GM18511 (cell line): Measurements from ENCODE around the gene SYNJ1.
A peak's percentile ranks its signal among the peaks of the same experiment; 100 is the strongest.
"Not testable (repeated sequence)": the region's sequence is repeated elsewhere in the genome, so short reads cannot be mapped to it uniquely, and the experiment has no call there.

ENCODE experiments used
- ATAC-seq: cut with Tn5 transposase; IDR thresholded peaks from one replicate; pipeline ENCODE4 v1.9.1; 2021; ENCODE audit warnings: mild to moderate bottlenecking, moderate library complexity; ENCODE audit not compliant: unreplicated experiment

The SYNJ1 gene

GRCh38 chr21:32626621-32627196 lies 101.1 kb downstream of the SYNJ1 start:
- no peak for ATAC-seq

- ATAC-seq, result not testable (repeated sequence)
These were observed 109.6 kb downstream of the SYNJ1 start for GRCh38 chr21:32618218-32618617.

GRCh38 chr21:32613436-32614043 lies 114.3 kb downstream of the SYNJ1 start:
- ATAC-seq, result no peak

GRCh38 chr21:32612999-32613337 lies 114.8 kb downstream of the SYNJ1 start:
- peak; percentile 10 for ATAC-seq

- peak; percentile 97 for ATAC-seq
These were observed 115.5 kb downstream of the SYNJ1 start, which contains the start of gene CFAP298 for GRCh38 chr21:32612075-32612998. Gene CFAP298, minus strand, starts transcription at chr21:32612377. Its CDS starts 134 bp downstream, at chr21:32612243.

- ATAC-seq, result peak; percentile 12
These were observed 116.3 kb downstream of the SYNJ1 start for GRCh38 chr21:32611471-32611997.

- not testable (repeated sequence) for ATAC-seq
These were observed 116.9 kb downstream of the SYNJ1 start for GRCh38 chr21:32610940-32611339.

GRCh38 chr21:32608851-32609250 lies 119.0 kb downstream of the SYNJ1 start:
- ATAC-seq, result no peak

- ATAC-seq, result no peak
These were observed 122.3 kb downstream of the SYNJ1 start for GRCh38 chr21:32605469-32605868.

- no peak for ATAC-seq
These were observed 123.3 kb downstream of the SYNJ1 start for GRCh38 chr21:32604464-32604863.

GRCh38 chr21:32603131-32603530 lies 124.7 kb downstream of the SYNJ1 start:
- ATAC-seq, result no peak

GRCh38 chr21:32602099-32602498 lies 125.7 kb downstream of the SYNJ1 start:
- no peak for ATAC-seq

GRCh38 chr21:32599526-32599925 lies 128.3 kb downstream of the SYNJ1 start:
- no peak for ATAC-seq

GRCh38 chr21:32599091-32599490 lies 128.7 kb downstream of the SYNJ1 start:
- ATAC-seq, result no peak

GRCh38 chr21:32597205-32597604 lies 130.6 kb downstream of the SYNJ1 start:
- ATAC-seq, result no peak

- ATAC-seq, result no peak
These were observed 132.4 kb downstream of the SYNJ1 start for GRCh38 chr21:32595431-32595830.

- no peak for ATAC-seq
These were observed 134.1 kb downstream of the SYNJ1 start for GRCh38 chr21:32593690-32594089.

GRCh38 chr21:32592929-32593502 lies 134.8 kb downstream of the SYNJ1 start:
- no peak for ATAC-seq

- ATAC-seq, result no peak
These were observed 137.7 kb downstream of the SYNJ1 start for GRCh38 chr21:32590130-32590529.

GRCh38 chr21:32587651-32588050 lies 140.2 kb downstream of the SYNJ1 start:
- no peak for ATAC-seq

GRCh38 chr21:32587120-32587519 lies 140.7 kb downstream of the SYNJ1 start:
- no peak for ATAC-seq
